GM12801 (cell line): ENCODE measurements around the gene APOC4.

ENCODE experiments used
- CTCF ChIP-seq: IDR thresholded peaks from one replicate; pipeline ENCODE4 v1.5.1; 2011; ENCODE audit warnings: control low read depth; ENCODE audit not compliant: insufficient read length; ENCODE audit errors: extremely low read depth

Gene APOC4

DNA sequence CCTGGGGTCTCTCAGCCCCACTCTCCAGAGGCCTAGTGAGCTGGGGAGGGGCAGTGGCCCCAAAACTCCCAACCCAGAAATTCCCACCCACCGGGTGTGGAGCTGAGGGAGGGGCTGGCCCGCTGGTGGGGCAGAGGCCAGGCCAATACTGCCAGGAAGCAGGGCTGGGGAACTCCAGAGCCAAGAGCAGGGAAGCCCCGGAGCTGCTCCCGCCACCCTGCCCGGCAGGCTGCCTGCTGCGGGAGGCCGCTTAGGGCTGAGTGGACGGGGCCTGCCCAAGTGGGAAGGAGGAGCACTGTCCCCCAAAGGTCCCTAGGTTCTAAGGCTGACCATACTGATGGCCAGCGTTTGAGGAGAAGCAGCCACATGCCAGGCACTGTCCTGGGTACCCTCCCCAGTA lies 46.2 kb downstream of the APOC4 start:
- no peak for TF ChIP-seq CTCF

GRCh38 chr19:44988896-44989556 lies 47.0 kb downstream of the APOC4 start:
- no peak for TF ChIP-seq CTCF

DNA sequence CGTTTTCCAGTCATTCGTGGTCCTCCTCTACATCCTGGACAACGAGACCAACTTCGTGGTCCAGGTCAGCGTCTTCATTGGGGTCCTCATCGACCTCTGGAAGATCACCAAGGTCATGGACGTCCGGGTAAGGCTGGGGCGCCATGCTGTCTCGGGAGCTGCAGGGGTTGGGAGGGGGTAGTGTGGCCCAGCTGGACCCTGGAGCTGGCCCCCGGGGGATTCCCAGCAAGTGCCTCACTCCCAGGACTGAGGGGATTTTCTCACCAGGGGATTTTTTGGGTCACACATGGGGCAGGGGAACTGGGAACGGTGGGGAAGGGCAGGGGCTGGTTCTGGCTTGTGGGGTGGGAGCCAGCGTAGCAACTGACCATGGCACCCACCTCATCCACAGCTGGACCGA lies 48.4 kb downstream of the APOC4 start:
- no peak for TF ChIP-seq CTCF

DNA sequence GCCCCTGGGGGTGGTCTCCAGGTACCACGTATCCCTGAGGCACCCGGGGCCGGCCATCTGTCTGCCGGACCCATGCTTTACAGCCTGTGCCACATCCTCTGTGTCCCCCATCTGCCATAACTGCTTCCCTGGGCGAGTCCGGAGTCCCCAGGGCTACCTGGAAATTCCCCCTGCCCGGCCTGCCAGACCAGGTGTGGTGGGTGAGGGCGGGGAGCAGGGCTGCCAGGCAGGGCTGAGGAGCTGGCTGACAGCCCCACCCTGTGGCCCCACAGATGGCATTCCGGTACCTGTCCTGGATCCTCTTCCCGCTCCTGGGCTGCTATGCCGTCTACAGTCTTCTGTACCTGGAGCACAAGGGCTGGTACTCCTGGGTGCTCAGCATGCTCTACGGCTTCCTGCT lies 48.9 kb downstream of the APOC4 start:
- TF ChIP-seq CTCF: no peak

DNA sequence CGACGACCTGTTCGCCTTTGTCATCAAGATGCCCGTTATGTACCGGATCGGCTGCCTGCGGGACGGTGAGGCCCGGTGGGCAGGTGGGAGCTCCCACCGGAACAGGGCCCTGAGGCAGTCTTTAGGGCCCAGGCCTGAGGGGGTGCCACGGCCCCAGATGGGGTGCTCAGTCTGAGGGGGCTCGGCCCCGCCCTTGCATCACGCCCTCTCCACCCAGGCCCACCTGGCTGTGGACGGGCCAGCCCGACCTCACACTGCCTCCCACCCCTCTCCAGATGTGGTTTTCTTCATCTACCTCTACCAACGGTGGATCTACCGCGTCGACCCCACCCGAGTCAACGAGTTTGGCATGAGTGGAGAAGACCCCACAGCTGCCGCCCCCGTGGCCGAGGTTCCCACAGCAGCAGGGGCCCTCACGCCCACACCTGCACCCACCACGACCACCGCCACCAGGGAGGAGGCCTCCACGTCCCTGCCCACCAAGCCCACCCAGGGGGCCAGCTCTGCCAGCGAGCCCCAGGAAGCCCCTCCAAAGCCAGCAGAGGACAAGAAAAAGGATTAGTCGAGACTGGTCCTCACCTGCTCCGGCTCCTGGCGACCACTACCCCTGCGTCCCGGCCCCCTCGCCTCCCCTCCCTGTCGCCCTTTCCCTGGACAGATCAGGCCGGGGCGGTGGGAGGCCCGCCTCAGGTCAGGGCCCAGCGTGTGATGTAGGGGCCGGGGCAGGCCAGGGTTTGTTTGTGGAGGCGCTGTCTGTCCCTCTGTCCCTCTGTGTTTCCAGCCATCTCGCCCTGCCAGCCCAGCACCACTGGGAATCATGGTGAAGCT lies 50.5 kb downstream of the APOC4 start:
- no peak for TF ChIP-seq CTCF

DNA sequence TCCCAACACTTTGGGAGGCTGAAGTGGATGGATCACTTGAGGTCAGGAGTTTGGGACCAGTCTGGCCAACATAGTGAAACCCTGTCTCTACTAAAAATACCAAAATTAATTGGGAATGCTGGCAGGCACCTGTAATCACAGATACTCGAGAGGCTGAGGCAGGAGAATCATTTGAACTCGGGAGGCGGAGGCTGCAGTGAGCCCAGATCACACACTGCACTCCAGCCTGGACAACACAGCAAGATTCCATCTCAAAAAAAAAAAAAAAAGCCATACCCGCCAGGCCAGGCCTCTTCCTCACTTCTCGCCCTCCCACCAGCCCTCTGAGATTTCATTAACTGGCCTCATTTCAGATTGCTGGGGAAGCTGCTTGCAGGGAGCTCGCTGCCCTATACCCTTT lies 51.5 kb downstream of the APOC4 start:
- no peak for TF ChIP-seq CTCF

- TF ChIP-seq CTCF: no peak
Observed at GRCh38 chr19:44993926-44994537, 52.0 kb downstream of the APOC4 start.
